ENCODE measurements around the gene PARP15.

PARP15 gene

DNA sequence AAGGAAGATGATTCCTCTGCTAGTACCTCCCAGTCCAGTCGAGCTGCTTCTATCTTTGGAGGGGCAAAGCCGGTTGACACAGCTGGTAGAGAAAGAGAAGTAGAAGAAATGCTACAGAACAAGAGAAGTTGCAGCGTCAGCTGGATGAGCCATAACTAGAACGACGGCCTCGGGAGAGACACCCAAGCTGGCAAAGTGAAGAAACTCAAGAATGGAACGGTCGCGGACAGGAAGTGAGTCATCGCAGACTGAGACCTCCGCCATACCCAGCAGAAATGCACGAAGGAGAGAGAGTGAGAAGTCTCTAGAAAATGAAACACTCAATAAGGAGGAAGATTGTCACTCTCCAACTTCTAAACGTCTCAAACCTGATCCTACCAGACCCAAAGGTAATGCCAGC, 84.2 kb downstream of the PARP15 start:
- TF ChIP-seq, protein P1, sequence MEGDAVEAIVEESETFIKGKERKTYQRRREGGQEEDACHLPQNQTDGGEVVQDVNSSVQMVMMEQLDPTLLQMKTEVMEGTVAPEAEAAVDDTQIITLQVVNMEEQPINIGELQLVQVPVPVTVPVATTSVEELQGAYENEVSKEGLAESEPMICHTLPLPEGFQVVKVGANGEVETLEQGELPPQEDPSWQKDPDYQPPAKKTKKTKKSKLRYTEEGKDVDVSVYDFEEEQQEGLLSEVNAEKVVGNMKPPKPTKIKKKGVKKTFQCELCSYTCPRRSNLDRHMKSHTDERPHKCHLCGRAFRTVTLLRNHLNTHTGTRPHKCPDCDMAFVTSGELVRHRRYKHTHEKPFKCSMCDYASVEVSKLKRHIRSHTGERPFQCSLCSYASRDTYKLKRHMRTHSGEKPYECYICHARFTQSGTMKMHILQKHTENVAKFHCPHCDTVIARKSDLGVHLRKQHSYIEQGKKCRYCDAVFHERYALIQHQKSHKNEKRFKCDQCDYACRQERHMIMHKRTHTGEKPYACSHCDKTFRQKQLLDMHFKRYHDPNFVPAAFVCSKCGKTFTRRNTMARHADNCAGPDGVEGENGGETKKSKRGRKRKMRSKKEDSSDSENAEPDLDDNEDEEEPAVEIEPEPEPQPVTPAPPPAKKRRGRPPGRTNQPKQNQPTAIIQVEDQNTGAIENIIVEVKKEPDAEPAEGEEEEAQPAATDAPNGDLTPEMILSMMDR (IDR thresholded peaks at IDR 0.05; ENCODE audit: low read depth, low read length, missing control alignments), result no peak
- H3K4me3 ChIP-seq (ENCODE audit: low read depth, low read length), result peak overlapping the region; percentile 2; the same call in 1 of the 2 replicates
- DNase-seq (ENCODE audit: low read depth), result no peak

DNA sequence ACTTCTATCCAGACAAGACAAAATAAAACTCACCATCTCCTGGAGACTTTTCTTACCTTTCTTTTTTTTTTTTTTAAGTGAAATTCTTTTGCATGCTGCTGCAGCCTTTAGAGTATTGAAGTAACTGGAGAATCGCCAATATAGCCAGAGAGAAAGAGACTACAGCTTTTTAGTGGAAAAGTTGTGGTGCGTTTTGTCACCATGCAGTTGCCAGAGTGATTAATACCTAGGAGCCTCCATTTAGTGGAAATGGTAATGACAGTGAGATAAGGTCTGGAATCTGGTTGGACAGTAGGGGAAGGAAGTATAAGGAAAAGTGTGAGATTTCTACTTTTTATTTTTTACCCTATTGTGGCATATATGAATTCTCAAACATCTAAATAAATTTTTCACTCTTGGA, 85.1 kb downstream of the PARP15 start:
- no peak overlapping the region for H3K4me3 ChIP-seq (ENCODE audit: low read depth, low read length)
- TF ChIP-seq, protein P1 (IDR thresholded peaks at IDR 0.05; ENCODE audit: low read depth, low read length, missing control alignments), result no peak
- DNase-seq (ENCODE audit: low read depth), result no peak

DNA sequence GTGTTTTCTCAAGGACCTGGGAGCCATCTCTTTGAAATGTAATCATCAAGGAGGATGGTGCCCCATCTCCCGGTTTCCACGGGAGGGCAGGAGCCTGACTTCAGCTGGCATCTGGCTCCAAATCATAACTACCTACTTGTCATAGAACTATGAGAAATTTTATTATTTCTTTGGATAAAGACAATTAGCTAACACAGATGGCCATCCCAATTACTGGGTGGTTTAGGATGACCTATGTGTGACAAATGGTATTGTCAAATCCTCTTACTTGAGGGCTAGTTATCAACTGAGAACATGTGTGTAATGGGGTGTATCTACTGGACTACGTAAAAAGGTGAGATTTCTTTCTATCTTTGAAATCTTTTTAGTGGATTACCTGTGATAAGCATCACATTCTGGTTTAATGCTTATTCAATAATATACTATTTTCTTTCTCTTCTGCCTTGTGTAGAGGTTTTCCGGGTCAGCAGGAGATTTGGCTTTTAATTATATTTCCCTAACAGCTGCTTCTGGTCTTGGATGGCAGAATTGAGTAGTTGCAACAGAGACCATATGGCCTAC, 87.9 kb downstream of the PARP15 start:
- no peak overlapping the region for H3K4me3 ChIP-seq (ENCODE audit: low read depth, low read length)
- TF ChIP-seq, protein P1 (IDR thresholded peaks at IDR 0.05; ENCODE audit: low read depth, low read length, missing control alignments), result no peak
- DNase-seq (ENCODE audit: low read depth), result no peak

DNA sequence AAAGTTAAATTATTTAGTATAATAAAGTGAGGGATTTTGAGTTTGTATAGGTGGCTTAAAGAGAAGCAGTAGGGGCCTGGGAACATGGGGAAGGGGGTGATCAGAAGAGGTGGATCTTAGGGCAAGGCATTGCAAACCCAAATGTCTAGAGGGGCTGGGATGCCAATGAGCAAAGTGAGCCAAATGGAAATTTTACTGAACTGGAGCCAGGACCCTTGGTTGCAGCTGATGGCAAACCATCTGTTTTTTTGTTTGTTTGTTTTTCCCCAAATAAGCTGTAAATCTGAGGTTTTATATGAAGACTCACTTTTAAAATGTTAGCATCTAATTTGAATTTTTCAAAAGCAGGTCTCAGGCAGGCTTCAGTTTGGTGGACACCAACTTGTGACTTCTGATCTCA, 88.4 kb downstream of the PARP15 start:
- TF ChIP-seq, protein P1 (IDR thresholded peaks at IDR 0.05; ENCODE audit: low read depth, low read length, missing control alignments), result no peak
- DNase-seq (ENCODE audit: low read depth), result no peak
- H3K4me3 ChIP-seq (ENCODE audit: low read depth, low read length), result no peak overlapping the region

DNA sequence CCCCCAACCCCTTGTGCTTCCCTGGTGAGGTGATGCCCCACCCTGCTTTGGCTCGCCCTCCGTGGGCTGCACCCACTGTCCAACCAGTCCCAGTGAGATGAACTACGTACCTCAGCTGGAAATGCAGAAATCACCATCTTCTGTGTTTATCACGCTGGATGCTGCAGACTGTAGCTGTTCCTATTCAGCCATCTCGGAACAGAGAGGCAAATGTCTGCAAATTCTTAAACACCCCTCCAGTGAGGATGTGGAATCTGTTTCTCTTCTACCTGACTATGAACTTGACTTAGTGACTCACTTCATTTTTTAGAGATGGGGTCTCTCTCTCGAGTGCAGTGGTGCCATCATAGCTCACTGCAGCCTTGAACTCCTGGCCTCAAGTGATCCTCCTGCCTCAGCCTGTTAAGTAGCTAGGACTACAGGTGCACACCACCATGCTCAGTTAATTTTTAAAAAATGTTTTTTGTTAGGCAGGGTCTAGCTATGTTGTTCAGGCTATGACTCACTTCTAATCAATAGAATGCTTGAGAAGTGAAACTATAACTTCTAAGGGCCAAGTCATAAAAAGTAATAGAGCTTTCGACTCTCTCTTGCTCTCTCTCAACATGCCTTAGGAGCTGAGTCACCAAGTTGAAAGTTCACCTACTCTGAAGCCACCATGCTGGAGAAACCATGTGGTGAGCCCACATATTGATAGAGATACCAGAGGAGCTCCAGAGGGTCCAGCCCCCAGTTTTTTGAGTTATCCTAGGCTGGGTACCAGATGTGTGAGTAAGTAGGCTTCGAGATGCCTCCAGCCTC, 91.7 kb downstream of the PARP15 start:
- TF ChIP-seq, protein P1 (IDR thresholded peaks at IDR 0.05; ENCODE audit: low read depth, low read length, missing control alignments), result no peak
- H3K4me3 ChIP-seq (ENCODE audit: low read depth, low read length), result no peak overlapping the region
- no peak for DNase-seq (ENCODE audit: low read depth)

DNA sequence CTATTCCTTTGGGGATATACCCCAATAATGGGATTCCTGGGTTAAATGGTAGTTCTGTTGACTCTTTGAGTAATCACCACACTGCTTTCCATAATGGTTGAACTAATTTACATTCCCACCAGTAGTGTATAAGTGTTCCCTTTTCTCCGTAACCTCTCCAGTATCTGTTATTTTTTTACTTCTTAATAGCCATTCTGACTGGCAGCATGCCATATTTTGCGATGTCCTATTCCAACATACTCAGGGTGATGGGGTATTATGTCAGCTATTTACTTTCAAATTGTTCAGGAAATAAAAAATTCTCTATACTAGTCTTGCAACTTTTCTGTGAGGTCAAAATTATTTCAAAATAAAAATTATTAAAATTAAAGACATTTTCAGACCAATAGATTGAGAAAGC, 94.1 kb downstream of the PARP15 start:
- H3K4me3 ChIP-seq (ENCODE audit: low read depth, low read length), result no peak overlapping the region
- DNase-seq (ENCODE audit: low read depth), result no peak
- TF ChIP-seq, protein P1 (IDR thresholded peaks at IDR 0.05; ENCODE audit: low read depth, low read length, missing control alignments), result no peak

DNA sequence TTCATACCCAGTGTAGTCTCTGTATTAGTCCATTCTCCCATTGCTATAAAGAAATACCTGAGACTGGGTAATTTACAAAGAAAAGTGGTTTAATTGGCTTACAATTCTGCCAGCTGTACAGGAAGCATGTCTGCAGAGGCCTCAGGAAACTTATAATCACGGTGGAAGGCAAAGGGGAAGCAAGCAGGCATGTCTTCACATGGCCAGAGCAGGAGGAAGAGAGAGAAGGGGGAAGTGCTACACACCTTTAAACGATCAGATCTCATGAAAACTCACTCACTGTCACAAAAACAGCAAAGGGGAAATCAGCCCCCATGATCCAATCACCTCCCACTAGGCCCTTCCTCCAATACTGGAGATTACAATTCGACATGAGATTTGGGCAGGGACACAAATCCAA, 96.9 kb downstream of the PARP15 start:
- no peak for DNase-seq (ENCODE audit: low read depth)
- no peak overlapping the region for H3K4me3 ChIP-seq (ENCODE audit: low read depth, low read length)
- TF ChIP-seq, protein P1 (IDR thresholded peaks at IDR 0.05; ENCODE audit: low read depth, low read length, missing control alignments), result no peak
